Fibroblast of skin of left quadriceps (primary cell): Measurements from ENCODE around the gene DGKA.

ENCODE experiments used
- DNase-seq, 2 experiments: peaks; one replicate each; pipeline ENCODE4 v3.0.0-alpha.2; 2013; ENCODE audit warnings: low read depth in 2 of 2

DGKA gene

GRCh38 chr12:55931780-55932550 is 1.0 kb downstream of the DGKA start:
- no peak for DNase-seq

- DNase-seq, result no peak
Measured at GRCh38 chr12:55932551-55932910, 1.6 kb downstream of the DGKA start.

GRCh38 chr12:55933169-55933798 is 2.3 kb downstream of the DGKA start:
- no peak for DNase-seq

GRCh38 chr12:55933799-55934742 is 3.1 kb downstream of the DGKA start:
- DNase-seq, result no peak

- DNase-seq, result no peak
Measured at GRCh38 chr12:55934773-55935172, 3.8 kb downstream of the DGKA start.

GRCh38 chr12:55935738-55936151 is 4.8 kb downstream of the DGKA start:
- DNase-seq, result no peak

- no peak for DNase-seq
Measured at GRCh38 chr12:55937981-55938380, 7.0 kb downstream of the DGKA start.

- no peak for DNase-seq
Measured at GRCh38 chr12:55938826-55939501, 8.0 kb downstream of the DGKA start.

GRCh38 chr12:55940065-55940732 is 9.2 kb downstream of the DGKA start:
- peak in 1 of 2 experiments; percentile 50 for DNase-seq

- no peak for DNase-seq
Measured at GRCh38 chr12:55942055-55942454, 11.1 kb downstream of the DGKA start.

GRCh38 chr12:55942577-55943136 is 11.7 kb downstream of the DGKA start:
- no peak for DNase-seq

GRCh38 chr12:55946553-55946952 is 15.6 kb downstream of the DGKA start:
- DNase-seq, result no peak

- no peak for DNase-seq
Measured at GRCh38 chr12:55955344-55955743, 24.4 kb downstream of the DGKA start.

GRCh38 chr12:55955800-55956508 is 25.0 kb downstream of the DGKA start:
- no peak for DNase-seq

- DNase-seq, result no peak
Measured at GRCh38 chr12:55957106-55957859, 26.3 kb downstream of the DGKA start.

GRCh38 chr12:55963760-55964159 is 32.8 kb downstream of the DGKA start:
- no peak for DNase-seq

GRCh38 chr12:55965240-55965639 is 34.3 kb downstream of the DGKA start:
- DNase-seq, result no peak

GRCh38 chr12:55965941-55966407 is 35.0 kb downstream of the DGKA start, which contains the start of gene PMEL:
Gene PMEL, minus strand, starts transcription at chr12:55966042. Its CDS starts 31 bp downstream, at chr12:55966011.
- DNase-seq, result no peak
